AG09319 (cell line): ENCODE data around the gene MRPS6.
A peak's percentile ranks its signal among the peaks of the same experiment; 100 is the strongest.

Source experiments
- DNase-seq: peaks from one replicate; pipeline ENCODE4 v3.0.0-alpha.2; 2010; ENCODE audit warnings: low read depth; ENCODE audit errors: extremely low read depth
- CTCF ChIP-seq: IDR thresholded peaks from 2 replicates; pipeline ENCODE4 v1.5.1; 2011; ENCODE audit warnings: low read depth, mild to moderate bottlenecking, inconsistent platforms, low read length, moderate library complexity

The MRPS6 gene

GRCh38 chr21:34185026-34185750 lies 111.8 kb downstream of the MRPS6 start:
- TF ChIP-seq CTCF, result no peak
- no peak for DNase-seq

GRCh38 chr21:34186109-34186719 lies 112.8 kb downstream of the MRPS6 start:
- no peak for DNase-seq

GRCh38 chr21:34187935-34188334 lies 114.6 kb downstream of the MRPS6 start:
- TF ChIP-seq CTCF, result no peak
- DNase-seq, result peak; percentile 50

More at GRCh38 chr21:34186109-34186719, 112.8 kb downstream of the MRPS6 start:
- TF ChIP-seq CTCF, result no peak

GRCh38 chr21:34189506-34189905 lies 116.1 kb downstream of the MRPS6 start:
- DNase-seq, result no peak

GRCh38 chr21:34190576-34191321 lies 117.4 kb downstream of the MRPS6 start:
- no peak for DNase-seq
- TF ChIP-seq CTCF, result no peak

More at GRCh38 chr21:34189506-34189905, 116.1 kb downstream of the MRPS6 start:
- no peak for TF ChIP-seq CTCF

GRCh38 chr21:34191876-34192275 lies 118.5 kb downstream of the MRPS6 start:
- DNase-seq, result no peak
- TF ChIP-seq CTCF, result no peak
